Stimulated activated CD4-positive, alpha-beta T cell treated with anti-CD3 and anti-CD28 coated beads, TNF-alpha, amount 100 ng/mL, for 24 hours (primary cell): ENCODE measurements around the gene TCOF1.

ENCODE experiments used
- DNase-seq, 3 experiments: peaks; one replicate each; pipeline ENCODE4 v3.0.0-alpha.2; 2020; ENCODE audit warnings: low read depth in 3 of 3

Gene TCOF1

GRCh38 chr5:150352244-150353031 lies 5.1 kb upstream of the TCOF1 start:
- no peak for DNase-seq

- DNase-seq: no peak
Observed at GRCh38 chr5:150353032-150353675, 4.3 kb upstream of the TCOF1 start.

GRCh38 chr5:150355791-150356190 lies 1.7 kb upstream of the TCOF1 start:
- no peak for DNase-seq

- no peak for DNase-seq
Observed at GRCh38 chr5:150356575-150357294, 762 bp upstream of the TCOF1 start.

GRCh38 chr5:150358261-150359095 lies 981 bp downstream of the TCOF1 start:
- no peak for DNase-seq

- DNase-seq: no peak
Observed at GRCh38 chr5:150361301-150361700, 3.8 kb downstream of the TCOF1 start.

GRCh38 chr5:150363185-150363584 lies 5.7 kb downstream of the TCOF1 start:
- no peak for DNase-seq

- DNase-seq: no peak
Observed at GRCh38 chr5:150364004-150364403, 6.5 kb downstream of the TCOF1 start.

- DNase-seq: no peak
Observed at GRCh38 chr5:150368526-150368925, 11.0 kb downstream of the TCOF1 start.

GRCh38 chr5:150372639-150373038 lies 15.1 kb downstream of the TCOF1 start:
- no peak for DNase-seq

GRCh38 chr5:150374651-150375050 lies 17.2 kb downstream of the TCOF1 start:
- DNase-seq: no peak

GRCh38 chr5:150376799-150377771 lies 19.6 kb downstream of the TCOF1 start:
- DNase-seq: no peak

GRCh38 chr5:150377964-150378694 lies 20.6 kb downstream of the TCOF1 start:
- DNase-seq: no peak

- no peak for DNase-seq
Observed at GRCh38 chr5:150384701-150385100, 27.2 kb downstream of the TCOF1 start.

GRCh38 chr5:150386024-150386855 lies 28.7 kb downstream of the TCOF1 start:
- no peak for DNase-seq

- DNase-seq: no peak
Observed at GRCh38 chr5:150389531-150390266, 32.2 kb downstream of the TCOF1 start.

GRCh38 chr5:150391064-150391834 lies 33.8 kb downstream of the TCOF1 start:
- no peak for DNase-seq

GRCh38 chr5:150391986-150392385 lies 34.5 kb downstream of the TCOF1 start:
- no peak for DNase-seq
